ENCODE measurements around the gene DIPK1B.

- TF ChIP-seq CTCF (tag by site-specific recombination; IDR thresholded peaks at IDR 0.05) (no peak), ZNF624 (tag by site-specific recombination; IDR thresholded peaks at IDR 0.05) (no peak), ZNF274 (IDR thresholded peaks at IDR 0.05; ENCODE audit: low read length) (no peak), ZNF274 (tag by site-specific recombination; IDR thresholded peaks at IDR 0.05; ENCODE audit: borderline replicate concordance) (no peak), SP2 (tag by site-specific recombination; IDR thresholded peaks at IDR 0.05) (no peak), ZNF239 (tag by site-specific recombination; IDR thresholded peaks at IDR 0.05) (no peak), ZNF449 (tag by site-specific recombination; IDR thresholded peaks at IDR 0.05) (no peak), ZBTB1 (tag by site-specific recombination; IDR thresholded peaks at IDR 0.05) (no peak), ZNF114 (tag by site-specific recombination; IDR thresholded peaks at IDR 0.05) (no peak), KLF16 (tag by site-specific recombination; IDR thresholded peaks at IDR 0.05) (no peak)
Observed at GRCh38 chr9:136697821-136698526, 14.4 kb upstream of the DIPK1B start.

All from HEK293 (cell line).